ENCODE measurements around the gene ACTG1. TPM values are rescaled to one million over a fixed set of nuclear protein-coding genes. Genes with fewer than 3 reads are reported as not detected.

The ACTG1 gene
- total and polyA plus RNA-seq, 7 donors, result 150 to 620 (median 405) TPM

GRCh38 chr17:81529437-81529803 is 16.8 kb upstream of the ACTG1 start:
- intact Hi-C loops (cut with DNase I), result no loop called here
- DNase-seq, result no peak
- TF ChIP-seq CTCF (IDR thresholded peaks at IDR 0.05), result no peak
- Histone ChIP-seq H3K4me3 (no peak overlapping the region), H3K27me3 (ENCODE audit: insufficient read depth in 3 of 3, low read length in 2 of 3) (peaks cover 0 to 46% (median 3%) of the 10 kb centered on the region in 3 donors), H3K9me3 (no peaks in the 10 kb centered on the region), H3K27ac (no peak overlapping the region), H3K4me1 (peaks cover 11% of the 10 kb centered on the region), H3K36me3 (ENCODE audit: insufficient read depth in 1 of 2, low read depth in 1 of 2) (no peaks in the 10 kb centered on the region)
- 82 to 91% (median 83%) methylated on average over 6 of the region's 6 CpGs for WGBS, 3 donors
- no peak for ATAC-seq

GRCh38 chr17:81528651-81529436 is 16.2 kb upstream of the ACTG1 start:
- Histone ChIP-seq H3K4me3 (no peak overlapping the region), H3K4me1 (peaks cover 11% of the 10 kb centered on the region), H3K9me3 (no peaks in the 10 kb centered on the region), H3K36me3 (ENCODE audit: insufficient read depth in 1 of 2, low read depth in 1 of 2) (no peaks in the 10 kb centered on the region), H3K27me3 (ENCODE audit: insufficient read depth in 3 of 3, low read length in 2 of 3) (peaks cover 0 to 47% (median 4%) of the 10 kb centered on the region in 3 donors), H3K27ac (no peak overlapping the region)
- ATAC-seq, result no peak
- no peak for TF ChIP-seq CTCF (IDR thresholded peaks at IDR 0.05)
- intact Hi-C loops (cut with DNase I), result no loop called here
- no peak for DNase-seq
- 77 to 78% (median 77%) methylated on average over 61 to 62 of the region's 62 CpGs for WGBS, 3 donors

- no peak overlapping the region for H3K4me3 ChIP-seq
- H3K36me3 ChIP-seq (ENCODE audit: insufficient read depth in 1 of 2, low read depth in 1 of 2), result no peaks in the 10 kb centered on the region
- H3K4me1 ChIP-seq, result peaks cover 11% of the 10 kb centered on the region
- no peak overlapping the region for H3K27ac ChIP-seq
- peaks cover 0 to 46% (median 6%) of the 10 kb centered on the region in 3 donors for H3K27me3 ChIP-seq (ENCODE audit: insufficient read depth in 3 of 3, low read length in 2 of 3)
- TF ChIP-seq CTCF (IDR thresholded peaks at IDR 0.05), result no peak
- no peaks in the 10 kb centered on the region for H3K9me3 ChIP-seq
- intact Hi-C loops (cut with DNase I), result no loop called here
- WGBS, 3 donors, result 32 to 59% (median 34%) methylated on average over 8 to 20 of the region's 20 CpGs
- ATAC-seq, result no peak
- DNase-seq, result no peak
Observed at GRCh38 chr17:81528384-81528650, 15.7 kb upstream of the ACTG1 start.

- H3K27ac ChIP-seq, result no peak within 1 kb of the TSS
- H3K9me3 ChIP-seq, result no peaks in the 10 kb centered on the region
- DNase-seq (no peak), ATAC-seq (peak; percentile 53 to 78 (median 72))
- TF ChIP-seq CTCF (IDR thresholded peaks at IDR 0.05), result no peak
- intact Hi-C loops (cut with DNase I), result no loop called here
- peaks cover 0 to 50% (median 6%) of the 10 kb centered on the region in 3 donors for H3K27me3 ChIP-seq (ENCODE audit: insufficient read depth in 3 of 3, low read length in 2 of 3)
- WGBS, 3 donors, result 17 to 30% (median 21%) methylated on average over 39 to 42 of the region's 42 CpGs
- H3K4me1 ChIP-seq, result peaks cover 11% of the 10 kb centered on the region
- no peak within 1 kb of the TSS for H3K4me3 ChIP-seq
- H3K36me3 ChIP-seq (ENCODE audit: insufficient read depth in 1 of 2, low read depth in 1 of 2), result no peaks in the 10 kb centered on the region
Observed at GRCh38 chr17:81527591-81528383, 15.2 kb upstream of the ACTG1 start, which contains the start of gene FSCN2. FSCN2 (plus strand) TSS chr17:81528377; CDS start chr17:81528532, 155 bp downstream.

Measured in psoas muscle (tissue), 8 donors.